Hematopoietic multipotent progenitor cell treated with erythropoietin and hydrocortisone succinate and interleukin-3 and kit ligand, for 17 days (in vitro differentiated cells): Measurements from ENCODE around the gene MLN.

ENCODE experiments used
- DNase-seq: peaks from one replicate; pipeline ENCODE4 v3.0.0-alpha.2; 2015; ENCODE audit warnings: low spot score

The MLN gene

DNA sequence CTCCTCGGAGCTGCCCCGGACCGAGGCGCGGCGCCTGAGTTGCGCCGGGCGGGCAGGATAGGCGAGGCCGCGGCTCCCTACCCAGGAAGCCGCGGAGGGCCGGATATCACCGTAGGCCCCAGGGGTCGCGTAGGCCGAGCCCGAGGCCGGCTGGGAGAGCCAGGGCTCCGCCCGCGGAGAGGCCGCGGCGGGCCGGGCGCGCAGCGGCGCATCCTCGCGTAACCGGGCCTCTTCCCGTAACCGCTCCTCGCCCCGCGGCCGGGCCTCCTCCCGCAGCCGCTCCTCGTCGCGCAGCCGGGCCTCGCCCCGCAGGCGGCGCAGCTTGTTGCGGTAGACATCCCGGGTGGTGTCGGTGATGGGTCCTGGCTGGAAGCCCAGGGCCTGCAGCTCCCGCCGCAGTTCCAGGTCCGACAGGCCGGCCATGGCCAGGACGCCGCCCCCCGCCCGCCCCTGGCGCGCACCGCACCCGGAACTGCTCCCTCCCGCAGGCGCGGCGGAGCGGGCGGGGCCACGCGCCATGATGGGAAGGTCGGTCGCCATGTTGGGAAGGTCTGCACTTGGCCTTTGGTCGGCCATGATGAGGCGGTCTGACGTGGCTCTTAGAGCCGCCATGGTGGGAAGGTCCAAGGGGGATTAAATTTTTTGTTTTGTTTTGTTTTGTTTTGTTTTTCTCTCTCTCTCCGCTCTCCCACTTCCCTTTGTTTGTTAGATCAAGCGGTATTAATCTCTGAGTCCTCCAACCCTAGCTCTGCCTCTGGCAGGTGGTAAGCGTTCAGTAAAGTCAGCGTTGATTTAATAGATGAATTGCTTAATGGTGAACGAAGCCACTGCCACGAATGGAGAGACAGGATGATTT lies 14.9 kb downstream of the MLN start, which contains the start of gene LEMD2:
Gene LEMD2 (minus strand): TSS at position 437 of the 856 bp plus-strand sequence. CDS start 14 bp downstream, at position 423.
- DNase-seq, result peak; percentile 92

- peak; percentile 13 for DNase-seq
These were observed 15.7 kb downstream of the MLN start for GRCh38 chr6:33787954-33788693.

GRCh38 chr6:33787346-33787953 lies 16.4 kb downstream of the MLN start:
- peak; percentile 10 for DNase-seq

DNA sequence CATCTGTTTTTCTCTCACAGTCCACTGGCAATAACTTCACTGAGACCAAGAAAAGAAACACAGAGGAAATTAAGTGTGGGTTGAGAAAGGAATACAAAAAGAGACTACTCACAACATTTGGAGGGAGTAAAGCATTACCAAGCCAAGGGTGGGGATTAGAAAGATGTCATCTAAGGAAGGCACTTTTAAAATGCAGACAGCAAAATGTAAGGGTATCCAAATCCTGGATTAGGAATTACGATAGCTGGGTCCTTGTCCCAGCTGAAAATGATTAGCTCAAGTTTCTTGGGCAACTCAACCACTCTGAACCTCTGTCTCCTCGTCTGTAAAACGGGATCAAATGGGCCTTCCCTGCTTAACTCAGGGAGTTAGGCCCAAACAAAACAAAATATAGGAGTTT lies 17.1 kb downstream of the MLN start:
- no peak for DNase-seq

DNA sequence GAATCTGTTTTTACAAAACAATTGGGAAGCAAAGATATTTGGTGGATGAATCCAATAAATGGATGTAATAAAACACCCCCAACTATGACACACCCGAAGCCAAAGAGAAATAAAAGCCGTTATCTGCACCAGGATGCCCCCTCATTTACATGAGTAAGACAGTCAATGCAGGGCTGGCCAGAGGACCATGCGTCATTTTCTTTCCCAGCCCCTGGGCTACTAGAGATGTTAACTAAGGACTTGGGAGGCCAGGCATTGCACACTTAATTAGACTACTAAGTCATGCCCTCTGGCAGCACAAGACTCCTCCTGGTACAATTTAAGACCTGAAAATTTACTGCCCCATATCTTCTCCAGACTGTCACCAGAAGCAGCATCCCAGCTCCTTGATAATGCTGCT lies 18.0 kb downstream of the MLN start:
- no peak for DNase-seq

GRCh38 chr6:33784787-33785186 lies 19.0 kb downstream of the MLN start:
- DNase-seq, result no peak

DNA sequence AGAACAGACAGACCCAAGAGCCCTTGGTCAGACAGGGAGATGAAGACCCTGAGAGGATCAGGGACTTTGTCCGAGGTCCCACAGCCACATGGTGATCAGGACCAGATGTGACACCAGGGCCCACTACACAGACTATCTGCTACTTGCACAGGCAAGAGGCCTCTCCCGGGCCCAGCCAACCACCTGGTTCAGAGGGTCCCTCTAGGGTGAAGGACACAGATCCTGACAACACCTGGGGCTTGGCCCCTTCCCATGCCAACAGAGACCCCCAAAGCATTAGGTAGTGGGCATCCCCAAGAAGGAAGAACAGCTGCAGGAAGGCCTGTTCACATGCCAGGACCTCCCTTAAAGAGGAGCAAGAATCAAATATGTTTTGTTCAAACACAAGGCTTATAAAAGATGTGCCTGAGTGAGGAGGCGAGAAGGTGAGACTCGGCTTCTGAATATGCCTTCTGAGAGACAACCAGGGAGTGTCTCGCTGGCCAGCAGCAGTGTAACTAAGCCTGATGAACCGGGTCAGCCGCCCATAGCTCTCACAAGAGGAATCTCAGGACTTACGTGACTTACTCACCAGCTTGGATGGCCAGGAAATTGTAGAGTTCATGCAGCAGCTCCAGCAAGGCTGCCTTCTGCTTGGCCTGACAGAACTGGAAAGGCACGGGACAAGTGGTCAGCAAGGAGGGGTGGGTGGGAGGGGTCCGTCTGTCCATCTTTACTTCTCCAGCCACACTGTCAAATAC lies 19.9 kb downstream of the MLN start:
- DNase-seq, result no peak

DNA sequence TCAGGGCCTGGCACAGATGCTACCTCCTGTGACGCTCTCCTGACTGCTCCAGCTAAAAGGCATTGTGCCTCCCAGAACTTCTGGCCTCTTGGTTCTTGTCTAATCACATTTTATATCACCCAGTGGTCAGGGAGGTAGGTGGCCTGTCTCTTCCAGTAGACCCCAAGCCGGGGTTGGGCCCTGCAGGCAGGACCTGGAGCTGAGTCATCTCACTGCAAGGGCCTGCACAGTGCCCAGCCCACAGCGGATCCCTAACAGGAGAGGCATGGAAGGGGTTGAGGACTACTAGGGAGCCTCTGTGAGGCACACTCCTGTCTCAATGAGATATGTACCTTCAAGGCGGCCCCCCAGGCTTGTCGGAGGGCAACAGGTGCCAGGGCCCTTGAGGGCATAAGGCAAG lies 21.2 kb downstream of the MLN start:
- no peak for DNase-seq

GRCh38 chr6:33781131-33781975 lies 22.4 kb downstream of the MLN start:
- DNase-seq, result no peak

DNA sequence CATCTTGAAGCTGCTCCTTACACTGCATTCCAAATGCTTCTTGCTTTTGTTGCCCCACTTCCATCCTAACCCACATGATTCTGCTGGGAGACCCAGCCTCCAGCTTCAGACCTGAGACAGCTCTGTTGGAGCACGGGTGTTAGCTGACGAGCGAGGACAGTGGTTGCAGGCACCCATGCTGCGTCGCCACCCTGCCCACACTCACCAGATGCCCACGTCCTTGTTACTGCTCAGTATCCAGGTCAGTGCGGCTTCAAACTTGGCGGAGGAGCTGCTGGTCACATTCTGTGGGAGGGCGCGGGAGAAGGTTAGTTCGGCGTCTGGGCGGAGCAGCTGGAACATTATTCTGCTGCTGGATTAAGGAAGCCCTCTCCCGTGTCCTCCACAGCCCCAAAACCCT lies 23.9 kb downstream of the MLN start:
- no peak for DNase-seq

- DNase-seq, result no peak
These were observed 24.5 kb downstream of the MLN start for GRCh38 chr6:33779290-33779689.

GRCh38 chr6:33778444-33779121 lies 25.2 kb downstream of the MLN start:
- no peak for DNase-seq

DNA sequence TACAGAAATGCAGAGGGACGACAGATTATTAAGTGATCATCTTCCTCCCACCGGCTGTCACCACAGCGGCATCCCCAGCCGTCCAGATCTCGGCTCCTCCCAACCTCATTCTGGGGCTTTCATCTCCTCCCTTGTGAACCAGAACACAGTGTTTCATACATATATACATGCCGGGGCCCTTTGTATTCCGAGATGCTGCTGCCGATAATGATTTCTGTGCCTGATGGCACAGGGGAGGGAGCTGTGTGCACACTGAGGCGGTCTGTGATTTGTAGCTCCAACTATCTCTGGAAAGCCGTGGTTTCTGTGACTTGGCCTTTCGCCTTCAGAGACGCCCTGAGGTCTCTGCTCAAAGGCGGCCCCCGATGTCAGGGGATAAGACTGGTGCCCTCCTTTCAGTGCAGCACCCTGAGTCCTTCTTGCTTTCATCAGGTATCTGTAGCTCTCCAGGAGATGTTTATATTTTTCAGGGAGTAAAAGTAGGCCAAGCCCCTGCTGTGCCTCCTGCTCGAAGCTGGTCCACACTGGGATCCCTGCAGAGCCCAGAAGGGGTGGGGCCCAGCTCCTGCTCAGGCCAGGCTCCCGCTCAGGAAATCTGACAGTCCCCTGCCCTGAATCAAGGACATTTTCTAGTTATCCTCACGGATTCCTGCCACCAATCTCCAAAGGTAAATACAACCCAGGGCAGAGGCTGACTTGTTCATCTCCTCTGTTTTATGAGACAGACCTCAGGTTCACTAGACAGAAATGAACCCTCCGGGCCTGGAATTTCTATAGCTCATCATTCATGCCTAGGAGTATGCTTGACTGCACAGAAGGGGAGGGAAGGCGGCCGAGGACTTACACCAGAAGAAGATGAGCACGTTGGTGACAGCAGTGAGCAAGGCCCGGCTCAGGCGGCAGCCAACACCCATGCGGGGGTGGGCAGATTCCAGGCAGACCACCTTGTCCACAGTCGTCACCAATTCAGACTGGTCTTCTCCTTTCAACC lies 26.1 kb downstream of the MLN start:
- DNase-seq, result no peak

GRCh38 chr6:33776764-33777163 lies 27.0 kb downstream of the MLN start:
- no peak for DNase-seq

DNA sequence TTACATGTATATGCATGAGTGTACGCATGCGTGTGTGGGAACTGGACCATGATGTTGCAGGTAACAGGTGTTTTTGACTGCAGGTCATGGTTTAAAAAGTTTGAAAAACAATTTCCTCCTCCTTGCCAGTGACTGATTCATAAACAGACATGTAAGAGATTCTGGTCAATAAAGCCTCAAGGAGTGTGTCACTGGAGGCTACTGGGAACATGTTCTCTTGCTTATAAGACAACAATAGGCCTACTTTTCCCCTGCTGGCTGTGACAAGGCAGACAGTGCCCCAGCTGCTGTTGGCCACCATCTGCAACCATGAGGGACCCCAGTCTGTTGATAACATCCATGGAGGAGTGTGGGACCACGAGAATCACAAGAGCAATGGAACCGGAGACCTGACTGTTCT lies 27.6 kb downstream of the MLN start:
- no peak for DNase-seq

DNA sequence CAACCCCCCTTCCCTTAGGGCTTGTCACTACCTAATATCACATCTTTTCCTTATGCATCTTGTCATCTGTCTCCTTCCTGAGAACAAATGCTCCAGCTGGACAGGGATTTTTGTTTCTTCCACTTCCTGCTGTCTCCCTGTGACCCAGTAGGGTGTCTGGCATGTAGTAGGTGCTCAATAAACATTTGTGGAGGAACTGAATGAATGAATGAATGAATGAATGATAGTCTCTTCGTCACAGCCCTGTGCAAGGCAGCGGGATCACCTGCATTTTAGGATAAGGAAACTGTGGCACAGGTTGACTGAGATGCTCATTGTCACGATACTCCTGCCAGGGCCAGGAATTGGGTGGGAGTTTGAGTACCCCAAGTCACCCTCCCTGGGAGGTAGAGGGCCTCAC lies 29.0 kb downstream of the MLN start:
- DNase-seq, result no peak

- DNase-seq, result no peak
These were observed 30.8 kb downstream of the MLN start for GRCh38 chr6:33772902-33773472.

DNA sequence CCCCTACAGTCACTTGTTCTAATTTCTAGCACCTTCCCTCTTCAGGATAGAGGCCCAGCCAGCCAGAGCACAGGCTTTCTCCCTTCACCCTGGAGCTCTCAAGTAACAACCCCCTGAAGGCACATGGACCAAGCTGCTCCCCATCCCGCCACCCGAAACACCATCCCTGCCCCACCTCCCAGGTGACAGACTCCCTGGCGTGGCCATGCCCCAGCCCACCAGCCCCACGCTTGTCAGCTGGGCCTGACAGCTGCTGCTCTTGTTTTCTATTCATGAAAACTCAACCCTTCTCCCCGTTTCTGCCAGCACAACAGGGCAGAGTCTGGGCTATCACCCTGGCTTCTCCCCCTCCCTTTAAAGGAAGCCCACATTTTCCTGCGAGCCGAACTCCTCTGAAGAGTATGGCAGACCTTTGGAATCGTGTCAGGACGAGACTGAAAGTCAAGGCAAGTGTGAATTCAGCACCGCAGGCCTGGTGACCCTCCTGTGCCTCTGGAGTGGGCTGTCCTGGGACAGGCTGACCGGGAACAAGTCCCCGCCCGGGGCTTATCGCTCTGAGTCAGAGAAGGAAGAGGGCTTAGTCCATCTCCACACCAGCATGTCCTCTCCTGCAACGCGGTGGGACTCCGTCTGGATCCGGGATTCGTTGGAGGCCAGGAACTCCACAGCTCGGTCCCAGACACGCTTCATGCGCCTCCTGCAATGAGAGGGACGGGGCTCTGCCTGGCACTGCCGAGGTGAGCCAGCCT lies 31.5 kb downstream of the MLN start:
- no peak for DNase-seq
